BLaER1 treated with 17β-estradiol and CSF1 and Interleukin-3, amounts not matched to agents 10 nM and 100 nM (cell line): ENCODE results near the gene CELF3.

Experiments used
- H3K27ac ChIP-seq, 11 experiments: shearing (Covaris generic); formaldehyde crosslinking; 2 replicates each; pipeline ENCODE4 v1.8.1; 2022
- H3K27me3 ChIP-seq, 11 experiments: shearing (Covaris generic); formaldehyde crosslinking; 2 replicates each; pipeline ENCODE4 v1.8.1; 2022
- H3K36me3 ChIP-seq, 11 experiments: shearing (Covaris generic); formaldehyde crosslinking; 2 replicates each; pipeline ENCODE4 v1.8.1; 2022
- H3K4me1 ChIP-seq, 10 experiments: shearing (Covaris generic); formaldehyde crosslinking; 2 replicates each; pipeline ENCODE4 v1.8.1; 2022
- H3K4me2 ChIP-seq, 11 experiments: shearing (Covaris generic); formaldehyde crosslinking; 2 replicates each; pipeline ENCODE4 v1.8.1; 2022
- H3K4me3 ChIP-seq, 10 experiments: shearing (Covaris generic); formaldehyde crosslinking; 2 replicates each; pipeline ENCODE4 v1.8.1; 2022
- H3K9ac ChIP-seq, 11 experiments: shearing (Covaris generic); formaldehyde crosslinking; 2 replicates each; pipeline ENCODE4 v1.8.1; 2022
- H3K9me3 ChIP-seq, 11 experiments: shearing (Covaris generic); formaldehyde crosslinking; replicated peaks in 1 of 11; 2 replicates each; pipeline ENCODE4 v1.8.1; 2022
- H4K20me1 ChIP-seq, 11 experiments: shearing (Covaris generic); formaldehyde crosslinking; 2 replicates each; pipeline ENCODE4 v1.8.1; 2022
- Cebpa-rat ChIP-seq, 11 experiments: shearing (Covaris generic); IDR thresholded peaks; 2 replicates each; pipeline ENCODE4 v1.8.1; 2022

Gene CELF3

DNA sequence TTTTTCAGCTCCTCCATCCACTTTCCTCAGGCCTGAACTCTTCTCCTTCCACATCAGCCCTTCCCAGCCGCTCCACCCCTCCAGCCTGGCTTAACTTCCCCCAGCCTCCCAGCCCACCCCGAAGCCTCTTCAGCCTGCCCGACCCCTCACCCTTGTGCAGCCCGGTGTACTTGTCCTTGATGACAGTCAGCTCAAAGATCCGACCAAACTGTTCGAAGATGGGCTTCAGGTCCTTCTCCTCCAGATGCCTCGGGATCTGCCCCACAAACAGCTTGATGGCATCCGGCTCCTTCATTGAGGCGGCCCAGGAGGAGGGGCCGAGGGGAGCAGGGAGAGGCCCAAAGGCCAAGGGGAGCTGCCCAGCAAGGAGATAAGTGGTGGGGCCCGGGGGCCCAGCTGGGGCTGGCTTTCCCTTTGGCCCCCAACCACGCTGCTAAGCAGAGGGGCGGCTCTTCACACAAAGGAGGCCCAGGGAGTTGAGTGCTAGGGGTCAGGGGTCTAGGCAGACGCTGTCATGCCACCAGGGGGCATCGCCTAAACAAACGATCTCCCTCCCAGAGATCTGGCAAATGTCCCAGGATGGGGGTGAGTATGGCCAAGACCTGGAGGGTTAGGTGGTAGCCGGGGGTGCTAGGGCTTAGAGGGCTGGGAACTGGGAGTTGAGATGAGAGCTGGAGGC, 738 bp downstream of the CELF3 start:
- Histone ChIP-seq H3K4me1 (peaks cover 8 to 50% (median 43%) of the 10 kb centered on the region in 10 experiments), H3K4me3 (no peak overlapping the region), H3K27ac (no peak overlapping the region), H3K36me3 (no peaks in the 10 kb centered on the region), H4K20me1 (peaks cover 0 to 14% (median 0%) of the 10 kb centered on the region in 11 experiments; a peak in 3 of 22 replicates), H3K9me3 (no peaks in the 10 kb centered on the region), H3K9ac (no peak overlapping the region), H3K27me3 (peaks cover 48 to 68% (median 62%) of the 10 kb centered on the region in 11 experiments), H3K4me2 (no peak overlapping the region)
- TF ChIP-seq Cebpa-rat (IDR thresholded peaks at IDR 0.05) = no peak

DNA sequence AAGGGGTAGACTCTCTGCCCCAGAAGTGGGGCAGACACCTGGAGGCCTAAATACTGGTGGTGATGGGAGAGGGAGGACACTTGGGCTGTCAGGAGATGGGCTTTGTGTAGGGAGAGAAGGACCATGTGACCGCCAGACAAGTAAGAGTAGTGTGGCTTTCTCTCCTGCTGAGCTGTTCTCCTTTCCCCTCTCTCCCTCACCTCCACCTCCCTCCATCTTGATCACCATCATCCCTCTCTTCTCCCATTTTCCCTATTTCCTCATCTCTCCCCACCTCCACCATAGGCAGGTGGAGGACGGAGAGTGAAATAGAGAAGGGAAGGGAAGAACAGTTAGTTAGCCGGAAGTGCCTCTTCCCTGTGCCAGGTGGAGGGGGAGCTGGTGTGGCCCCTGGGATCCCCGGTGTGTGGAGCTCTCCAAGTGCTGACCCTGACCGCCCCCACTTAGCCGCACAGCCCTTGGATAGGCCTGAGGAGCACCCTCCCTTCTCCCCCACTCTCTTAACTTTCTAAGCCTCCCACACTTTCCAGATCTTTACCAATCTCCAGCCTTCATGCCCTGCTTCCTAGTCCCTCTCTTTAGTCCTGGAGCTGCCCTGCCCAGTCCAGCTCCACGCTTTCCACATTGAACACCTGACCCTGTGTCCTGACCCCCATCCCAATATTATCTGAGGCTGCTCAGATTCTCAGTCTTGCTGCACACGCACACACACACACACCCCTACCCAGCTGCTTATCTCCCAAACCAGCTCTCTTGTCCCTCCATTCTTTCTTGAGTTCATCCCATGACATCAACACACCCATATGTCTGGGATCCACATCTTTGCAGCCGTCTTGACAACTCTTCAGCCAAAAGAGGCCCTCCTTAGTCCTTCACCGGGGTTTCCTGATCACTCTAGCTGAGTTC, 1.5 kb downstream of the CELF3 start:
- Histone ChIP-seq H3K4me1 (peaks cover under 1 to 49% (median 41%) of the 10 kb centered on the region in 10 experiments; a peak in 17 of 20 replicates), H3K4me3 (no peak overlapping the region), H3K27ac (no peak overlapping the region), H3K9ac (no peak overlapping the region), H3K9me3 (no peaks in the 10 kb centered on the region), H3K36me3 (no peaks in the 10 kb centered on the region), H3K27me3 (peaks cover 42 to 61% (median 54%) of the 10 kb centered on the region in 11 experiments), H4K20me1 (peaks cover 0 to 14% (median 0%) of the 10 kb centered on the region in 11 experiments; a peak in 3 of 22 replicates), H3K4me2 (no peak overlapping the region)
- no peak for TF ChIP-seq Cebpa-rat (IDR thresholded peaks at IDR 0.05)

- no peak for TF ChIP-seq Cebpa-rat (IDR thresholded peaks at IDR 0.05)
- H3K27me3 ChIP-seq = peaks cover 31 to 50% (median 42%) of the 10 kb centered on the region in 11 experiments
- no peaks in the 10 kb centered on the region for H3K9me3 ChIP-seq
- no peak overlapping the region for H3K4me3 ChIP-seq
- no peak overlapping the region for H3K4me2 ChIP-seq
- no peak overlapping the region for H3K27ac ChIP-seq
- H3K36me3 ChIP-seq = no peaks in the 10 kb centered on the region
- peaks cover 0 to 14% (median 0%) of the 10 kb centered on the region in 11 experiments; a peak in 3 of 22 replicates for H4K20me1 ChIP-seq
- no peak overlapping the region for H3K9ac ChIP-seq
- H3K4me1 ChIP-seq = peaks cover 7 to 60% (median 52%) of the 10 kb centered on the region in 10 experiments; a peak in 19 of 20 replicates
These were observed 2.7 kb downstream of the CELF3 start for GRCh38 chr1:151713874-151714273.

DNA sequence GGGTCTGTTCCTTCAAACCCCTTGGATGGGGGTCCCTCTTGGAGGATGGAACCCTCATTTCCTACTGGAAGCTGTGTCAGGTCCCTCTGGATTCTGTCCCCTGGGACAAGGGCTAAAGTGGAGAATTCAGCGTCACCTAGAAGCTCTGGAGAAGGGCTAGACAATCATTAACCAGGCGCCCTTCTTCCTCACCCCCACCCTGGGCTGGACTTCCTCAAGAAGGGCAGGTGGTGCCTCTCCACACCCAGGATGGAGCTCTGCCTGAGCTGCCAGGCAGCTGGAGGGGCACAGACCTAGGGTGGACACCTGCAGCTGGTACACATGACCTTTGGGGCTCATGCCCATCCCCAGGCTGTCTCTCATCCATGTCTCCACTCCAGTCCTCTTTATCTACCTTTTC, 3.6 kb downstream of the CELF3 start:
- peaks cover 10 to 65% (median 60%) of the 10 kb centered on the region in 10 experiments; a peak in 19 of 20 replicates for H3K4me1 ChIP-seq
- no peak overlapping the region for H3K9ac ChIP-seq
- H3K9me3 ChIP-seq = no peaks in the 10 kb centered on the region
- no peaks in the 10 kb centered on the region for H3K36me3 ChIP-seq
- peaks cover 23 to 41% (median 34%) of the 10 kb centered on the region in 11 experiments for H3K27me3 ChIP-seq
- H3K27ac ChIP-seq = no peak overlapping the region
- no peak overlapping the region for H3K4me3 ChIP-seq
- no peak for TF ChIP-seq Cebpa-rat (IDR thresholded peaks at IDR 0.05)
- peaks cover 0 to 12% (median 0%) of the 10 kb centered on the region in 11 experiments; a peak in 3 of 22 replicates for H4K20me1 ChIP-seq
- H3K4me2 ChIP-seq = peak overlapping the region in 6 of 11 experiments; percentile 9 to 45 (median 24); a peak in 9 of 22 replicates

- H3K9ac ChIP-seq = no peak overlapping the region
- H4K20me1 ChIP-seq = peaks cover 0 to 7% (median 0%) of the 10 kb centered on the region in 11 experiments; a peak in 2 of 22 replicates
- no peak overlapping the region for H3K27ac ChIP-seq
- no peaks in the 10 kb centered on the region for H3K36me3 ChIP-seq
- no peak overlapping the region for H3K4me3 ChIP-seq
- H3K27me3 ChIP-seq = peaks cover 12 to 30% (median 23%) of the 10 kb centered on the region in 11 experiments
- no peaks in the 10 kb centered on the region for H3K9me3 ChIP-seq
- H3K4me1 ChIP-seq = peaks cover 10 to 65% (median 60%) of the 10 kb centered on the region in 10 experiments
- TF ChIP-seq Cebpa-rat (IDR thresholded peaks at IDR 0.05) = no peak
- peak overlapping the region in 8 of 11 experiments; percentile 9 to 45 (median 20); a peak in 11 of 22 replicates for H3K4me2 ChIP-seq
These were observed 4.7 kb downstream of the CELF3 start for GRCh38 chr1:151711951-151712350.

- H3K27me3 ChIP-seq = peaks cover 6 to 23% (median 16%) of the 10 kb centered on the region in 11 experiments
- no peak overlapping the region for H3K4me3 ChIP-seq
- peak overlapping the region in 4 of 11 experiments; percentile 21 to 38 (median 30); a peak in 3 of 22 replicates for H3K4me2 ChIP-seq
- no peaks in the 10 kb centered on the region for H3K9me3 ChIP-seq
- H3K4me1 ChIP-seq = peaks cover 17 to 70% (median 65%) of the 10 kb centered on the region in 10 experiments
- peaks cover 0 to 7% (median 0%) of the 10 kb centered on the region in 11 experiments; a peak in 1 of 22 replicates for H4K20me1 ChIP-seq
- no peak for TF ChIP-seq Cebpa-rat (IDR thresholded peaks at IDR 0.05)
- no peak overlapping the region for H3K9ac ChIP-seq
- H3K27ac ChIP-seq = no peak overlapping the region
- no peaks in the 10 kb centered on the region for H3K36me3 ChIP-seq
These were observed 5.4 kb downstream of the CELF3 start for GRCh38 chr1:151711044-151711800.

GRCh38 chr1:151710187-151710840, 6.3 kb downstream of the CELF3 start:
- Histone ChIP-seq H3K9me3 (no peaks in the 10 kb centered on the region), H3K4me3 (no peak overlapping the region), H4K20me1 (0 out of 22 replicates have a peak, but pooled peaks cover 0 to 7% (median 0%) of the 10 kb centered on the region in 11 experiments), H3K9ac (no peak overlapping the region), H3K27ac (peak overlapping the region in 3 of 11 experiments; percentile 34 to 62 (median 60); a peak in 4 of 22 replicates), H3K36me3 (no peaks in the 10 kb centered on the region), H3K27me3 (peaks cover 0 to 14% (median 7%) of the 10 kb centered on the region in 11 experiments; a peak in 15 of 22 replicates), H3K4me1 (peaks cover 19 to 79% (median 74%) of the 10 kb centered on the region in 10 experiments), H3K4me2 (peak overlapping the region in 7 of 11 experiments; percentile 60 to 98 (median 89); a peak in 11 of 22 replicates)
- TF ChIP-seq Cebpa-rat (IDR thresholded peaks at IDR 0.05) = no peak
